ENCODE measurements around the gene DEPP1.
A peak's percentile ranks its signal among the peaks of the same experiment; 100 is the strongest.

Gene DEPP1

GRCh38 chr10:44997105-44997748 lies 18.6 kb upstream of the DEPP1 start:
- no peak overlapping the region for H3K4me3 ChIP-seq (replicated peaks in 1 of 2; ENCODE audit: low read depth in 2 of 2, low read length in 2 of 2)
- no peak for TF ChIP-seq CTCF (IDR thresholded peaks at IDR 0.05; ENCODE audit: low read depth, low read length)
- DNase-seq (ENCODE audit: low read depth in 2 of 2): no peak

- DNase-seq (ENCODE audit: low read depth in 2 of 2): peak; percentile 74 to 89
- TF ChIP-seq CTCF (IDR thresholded peaks at IDR 0.05; ENCODE audit: low read depth, low read length): no peak
Observed at GRCh38 chr10:44995914-44996669, 17.5 kb upstream of the DEPP1 start.

GRCh38 chr10:44995581-44995913 lies 16.9 kb upstream of the DEPP1 start:
- TF ChIP-seq CTCF (IDR thresholded peaks at IDR 0.05; ENCODE audit: low read depth, low read length): no peak
- no peak overlapping the region for H3K4me3 ChIP-seq (replicated peaks in 1 of 2; ENCODE audit: low read depth in 2 of 2, low read length in 2 of 2)
- no peak for DNase-seq (ENCODE audit: low read depth in 2 of 2)

More at GRCh38 chr10:44995914-44996669, 17.5 kb upstream of the DEPP1 start:
- no peak overlapping the region for H3K4me3 ChIP-seq (replicated peaks in 1 of 2; ENCODE audit: low read depth in 2 of 2, low read length in 2 of 2)

GRCh38 chr10:44994752-44995530 lies 16.3 kb upstream of the DEPP1 start:
- no peak overlapping the region for H3K4me3 ChIP-seq (replicated peaks in 1 of 2; ENCODE audit: low read depth in 2 of 2, low read length in 2 of 2)
- no peak for TF ChIP-seq CTCF (IDR thresholded peaks at IDR 0.05; ENCODE audit: low read depth, low read length)
- DNase-seq (ENCODE audit: low read depth in 2 of 2): no peak

GRCh38 chr10:44993922-44994751 lies 15.5 kb upstream of the DEPP1 start:
- peak; percentile 76 to 79 for DNase-seq (ENCODE audit: low read depth in 2 of 2)

More at GRCh38 chr10:44993922-44994751, 15.5 kb upstream of the DEPP1 start:
- H3K4me3 ChIP-seq (replicated peaks in 1 of 2; ENCODE audit: low read depth in 2 of 2, low read length in 2 of 2): no peak overlapping the region
- TF ChIP-seq CTCF (IDR thresholded peaks at IDR 0.05; ENCODE audit: low read depth, low read length): no peak

Measured in cardiac fibroblast (primary cell).